ENCODE data around the gene PRKCZ.
A peak's percentile ranks its signal among the peaks of the same experiment; 100 is the strongest.
"Not testable (repeated sequence)": the region's sequence is repeated elsewhere in the genome, so short reads cannot be mapped to it uniquely, and the experiment has no call there.

Gene PRKCZ

DNA sequence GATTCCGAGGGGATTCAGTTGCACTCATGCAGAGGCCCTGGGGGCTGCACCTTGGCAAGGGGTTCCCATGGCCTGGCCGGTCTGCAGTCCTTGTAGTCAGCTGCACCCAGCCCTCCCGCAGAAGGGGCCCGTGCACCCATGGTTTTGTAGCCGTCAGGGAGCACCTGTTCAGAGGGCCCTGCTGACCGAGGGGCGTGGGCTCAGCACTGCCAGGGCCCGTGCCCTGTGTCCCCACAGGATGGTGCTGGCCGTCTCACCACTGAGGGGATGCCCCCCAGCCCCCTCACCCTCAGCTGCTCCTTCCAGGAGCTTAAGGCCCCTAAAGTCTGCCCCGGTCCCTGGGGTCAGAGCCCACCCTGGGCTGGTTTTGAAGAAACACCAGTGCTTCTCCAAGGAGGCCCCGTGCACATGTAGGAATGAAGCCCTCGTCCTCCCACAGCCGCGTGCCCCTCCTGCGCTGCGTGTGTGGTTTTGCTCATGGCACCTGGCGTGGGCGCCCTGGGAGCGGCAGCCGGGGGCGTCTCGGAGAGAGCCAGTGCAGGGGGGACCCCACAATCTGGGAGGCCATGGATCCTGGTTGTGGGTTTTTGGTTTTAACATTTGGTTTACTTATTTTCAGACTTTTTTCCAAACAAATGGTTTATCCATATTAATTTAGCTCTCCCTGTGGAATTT is 40.1 kb downstream of the PRKCZ start:
- no peak for DNase-seq

GRCh38 chr1:2091611-2092604 is 41.7 kb downstream of the PRKCZ start:
- peak; percentile 35 for DNase-seq

DNA sequence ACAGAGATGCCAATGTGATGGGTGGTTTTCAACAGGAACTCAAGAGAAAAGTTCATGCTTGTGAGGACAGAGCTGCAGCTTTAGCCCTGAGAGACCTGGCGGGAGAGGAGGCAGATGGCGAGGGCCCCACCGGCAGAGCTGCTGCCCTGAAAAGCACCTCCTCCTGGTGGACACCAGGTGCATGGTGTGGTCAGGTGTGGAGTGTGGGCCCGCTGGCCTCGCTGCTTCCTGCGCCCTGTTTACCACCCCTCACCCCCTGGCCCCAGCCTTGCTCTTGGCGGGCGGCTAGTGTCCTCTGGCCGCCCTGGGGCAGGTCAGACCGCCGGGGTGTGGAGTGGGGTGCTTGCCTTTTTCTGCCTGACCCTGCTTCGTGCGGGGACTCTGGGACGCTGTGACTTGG is 42.8 kb downstream of the PRKCZ start:
- no peak for DNase-seq

DNA sequence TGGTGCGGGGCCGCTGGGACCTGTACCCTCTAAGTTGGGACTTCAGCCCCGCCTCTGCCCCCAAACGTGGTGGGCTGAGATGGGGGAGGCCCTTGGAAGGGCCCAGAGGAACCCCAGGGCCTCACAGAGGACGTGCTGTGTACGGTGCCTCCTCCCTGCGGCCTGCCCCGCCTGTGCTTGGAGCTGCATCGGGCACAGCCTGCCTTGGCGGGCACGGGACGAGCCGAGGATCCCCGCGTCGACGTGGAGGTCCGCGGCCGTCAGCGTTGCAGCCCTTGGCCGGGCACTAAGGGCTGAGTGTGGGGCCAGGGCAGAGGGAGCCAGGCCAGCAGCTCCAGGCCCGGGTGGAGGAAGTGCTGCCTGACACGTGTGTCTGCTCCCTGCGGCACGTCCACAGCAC is 43.4 kb downstream of the PRKCZ start:
- DNase-seq = no peak

- not testable (repeated sequence) for DNase-seq
Observed at GRCh38 chr1:2094269-2095158, 44.3 kb downstream of the PRKCZ start.

DNA sequence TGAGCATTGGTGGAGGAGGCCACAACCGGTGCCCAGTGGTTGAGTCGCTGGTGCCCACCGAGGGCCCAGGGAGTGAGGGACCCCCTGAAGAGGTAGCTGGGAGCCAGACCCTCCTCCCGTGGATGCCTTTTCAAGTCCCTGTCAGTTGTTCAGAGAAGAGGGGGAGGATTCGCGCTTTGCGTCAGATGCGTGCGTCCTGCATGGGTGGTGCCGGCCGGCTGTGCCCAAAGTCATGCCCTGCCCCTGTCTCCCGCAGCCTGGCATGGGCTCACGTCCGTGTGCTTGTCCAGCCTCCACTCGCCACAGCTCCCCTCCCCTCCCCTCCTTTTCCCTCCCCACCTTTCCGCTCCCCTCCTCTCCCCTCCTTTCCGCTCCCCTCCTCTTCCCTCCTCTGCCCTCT is 45.2 kb downstream of the PRKCZ start:
- DNase-seq = no peak

GRCh38 chr1:2095981-2096736 is 45.9 kb downstream of the PRKCZ start:
- no peak for DNase-seq

- no peak for DNase-seq
Observed at GRCh38 chr1:2097386-2098300, 47.4 kb downstream of the PRKCZ start.

DNA sequence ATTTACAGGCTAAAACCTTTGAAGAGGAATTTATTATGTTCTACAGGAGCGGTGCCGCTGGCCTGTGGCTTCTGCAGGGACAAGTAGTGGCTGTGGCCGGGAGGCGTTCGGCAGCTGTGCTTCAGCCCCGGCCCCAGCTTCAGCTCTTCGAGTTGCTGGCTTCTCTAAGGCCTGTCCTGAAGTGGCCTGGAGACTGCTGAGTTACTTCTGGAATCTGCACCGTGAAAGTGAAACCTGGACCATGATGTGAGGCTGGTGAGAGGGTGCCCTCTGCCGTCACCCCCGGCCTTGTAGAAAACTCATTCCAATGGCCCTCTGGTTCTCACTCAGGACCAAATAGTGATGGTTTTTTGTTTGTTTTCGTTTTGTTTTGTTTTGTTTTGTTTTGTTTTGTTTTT is 48.1 kb downstream of the PRKCZ start:
- DNase-seq = no peak

DNA sequence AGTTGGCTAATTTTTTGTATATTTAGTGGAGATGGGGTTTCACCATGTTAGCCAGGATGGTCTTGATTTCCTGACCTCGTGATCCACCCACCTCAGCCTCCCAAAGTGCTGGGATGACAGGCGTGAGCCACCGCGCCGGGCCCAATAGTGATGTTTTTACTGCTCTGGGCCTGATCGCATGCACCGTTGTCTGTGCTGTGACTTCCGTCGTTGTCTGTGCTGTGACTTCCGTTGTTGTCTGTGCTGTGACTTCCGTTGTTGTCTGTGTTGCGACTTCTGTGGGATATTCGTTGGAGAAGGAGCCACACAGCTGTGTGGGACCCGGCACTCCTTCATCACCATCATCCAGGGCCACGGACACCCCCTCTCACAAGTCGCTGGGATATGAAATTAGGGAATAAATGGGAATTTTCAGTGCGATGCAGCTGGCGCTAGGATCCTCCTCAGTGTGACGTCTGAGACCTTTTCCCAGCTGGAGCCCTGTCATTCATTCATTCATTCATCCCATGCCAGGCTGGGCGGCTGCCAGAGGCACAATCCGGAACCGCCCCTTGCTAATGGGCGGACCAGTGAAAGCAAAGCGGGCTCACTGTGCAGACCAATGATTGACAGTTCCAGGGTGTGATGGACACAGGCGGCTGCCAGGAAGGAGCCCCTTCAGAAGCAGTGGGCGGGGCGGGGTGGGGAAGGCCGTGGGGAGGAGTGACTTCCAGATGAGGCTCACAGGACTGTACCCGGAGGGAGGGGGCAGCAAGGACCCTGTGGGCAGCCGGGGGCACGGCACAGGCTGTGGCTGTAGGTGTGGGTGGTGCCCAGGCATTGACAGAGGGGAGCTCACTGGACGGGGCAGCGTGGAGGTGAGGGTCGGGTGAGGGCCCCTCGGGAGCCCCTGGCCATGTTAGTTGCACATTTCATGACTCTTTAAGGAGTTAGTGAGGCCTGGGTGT is 48.9 kb downstream of the PRKCZ start:
- no peak for DNase-seq

GRCh38 chr1:2099886-2100779 is 49.9 kb downstream of the PRKCZ start:
- no peak for DNase-seq

- DNase-seq = no peak
Observed at GRCh38 chr1:2100780-2101108, 50.5 kb downstream of the PRKCZ start.

GRCh38 chr1:2101531-2101930 is 51.3 kb downstream of the PRKCZ start:
- DNase-seq = no peak

DNA sequence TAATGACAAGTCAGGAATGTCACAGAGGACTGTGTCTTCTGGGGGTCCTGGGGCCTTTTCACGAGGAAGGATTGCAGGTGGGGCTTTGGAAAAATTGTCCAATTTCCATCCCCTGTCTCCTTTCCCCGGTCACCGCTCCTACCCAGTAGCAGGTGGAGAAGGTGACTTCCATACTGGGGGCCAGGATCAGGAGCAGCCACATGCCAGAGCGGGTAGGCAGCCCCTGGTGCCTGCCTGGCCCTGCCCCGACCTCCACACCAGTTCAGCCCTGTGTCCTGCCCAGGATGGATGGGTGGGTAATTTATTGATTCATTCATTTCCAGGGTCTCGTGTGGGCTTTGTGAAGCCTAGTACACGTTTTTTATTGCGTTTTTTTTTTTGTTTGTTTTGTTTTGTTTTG is 51.7 kb downstream of the PRKCZ start:
- no peak for DNase-seq

- DNase-seq = no peak
Observed at GRCh38 chr1:2102753-2103152, 52.5 kb downstream of the PRKCZ start.

DNA sequence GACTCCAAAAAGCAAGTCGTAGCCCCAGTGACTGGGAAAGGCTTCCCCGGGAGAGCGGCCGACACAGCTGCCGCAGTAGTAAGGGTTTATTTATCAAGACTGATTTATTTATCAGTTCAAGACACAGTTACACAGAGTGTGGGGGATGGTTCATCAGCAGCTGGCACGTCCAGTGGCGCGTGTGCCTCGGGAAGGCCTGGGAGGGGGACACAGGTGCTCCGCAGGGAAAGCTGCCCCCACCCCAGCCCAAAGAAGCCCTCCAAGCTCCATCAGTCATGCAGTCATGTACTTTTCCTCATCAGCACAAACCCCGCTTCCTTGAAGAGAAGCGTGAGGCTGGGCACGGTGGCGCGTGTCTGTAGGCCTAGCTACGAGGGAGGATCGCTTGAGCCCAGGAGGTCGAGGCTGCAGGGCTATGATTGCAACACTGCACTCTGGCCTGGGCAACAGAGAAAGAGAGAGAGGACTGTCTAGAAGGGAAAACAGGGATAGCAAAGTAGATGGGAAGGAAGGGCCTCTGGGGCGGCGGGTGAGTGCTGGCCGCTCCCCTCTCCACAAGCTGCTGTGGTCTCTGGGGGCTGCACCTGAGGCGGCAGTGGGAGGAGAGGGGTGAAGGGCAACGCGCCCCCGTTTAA is 53.2 kb downstream of the PRKCZ start:
- DNase-seq = peak; percentile 5

DNA sequence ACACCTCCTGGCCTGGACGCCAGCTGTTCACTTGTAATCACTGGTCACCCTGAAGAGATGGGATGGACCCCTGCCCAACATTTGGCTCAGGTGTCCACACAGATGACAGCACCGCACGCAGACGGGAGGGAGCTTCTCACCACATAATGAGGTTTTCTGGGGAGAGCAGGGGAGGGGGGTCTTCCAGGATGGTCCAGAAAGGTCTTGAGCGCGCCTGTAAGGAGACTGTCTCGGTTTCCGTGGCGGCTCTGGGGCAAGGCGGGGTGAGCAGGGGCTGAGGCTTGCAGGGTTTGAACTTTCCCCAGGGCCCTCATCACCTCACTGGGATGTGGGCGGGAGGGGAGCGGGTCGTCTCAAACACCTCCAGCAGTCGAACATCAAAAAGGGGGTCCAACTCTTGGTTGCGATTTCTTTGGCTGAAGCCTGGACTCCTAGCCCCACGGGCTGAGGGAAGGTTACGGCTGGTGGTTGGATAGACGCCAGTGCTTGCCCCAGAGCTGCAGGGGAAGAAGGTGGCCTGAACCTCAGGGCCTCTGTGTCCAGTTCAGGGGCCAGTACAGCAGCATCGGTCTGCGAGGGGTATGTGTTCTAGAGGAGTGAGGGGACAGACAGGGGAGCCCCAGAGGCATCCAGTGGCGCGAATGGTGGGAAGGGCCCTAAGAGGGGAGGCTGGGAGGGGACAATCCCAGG is 53.8 kb downstream of the PRKCZ start:
- DNase-seq = no peak

All from MV-4-11 (cell line).